SJSA1 (cell line): Measurements from ENCODE around the gene TUBGCP2. TPM values are rescaled to one million over a fixed set of nuclear protein-coding genes. Genes with fewer than 3 reads are reported as not detected.

Experiments
- DNase-seq, 2 experiments: peaks; one replicate each; pipeline ENCODE4 v3.0.0-alpha.2; 2015 to 2020; ENCODE audit warnings: low spot score in 2 of 2, low read depth in 1 of 2
- H3K27ac ChIP-seq: fragments of 250-450 bp; sonication (Bioruptor Pico); 2 replicates; pipeline ENCODE4 v1.5.1; 2020; ENCODE audit warnings: mild to moderate bottlenecking, moderate library complexity
- H3K27me3 ChIP-seq: fragments of 250-450 bp; sonication (Bioruptor Pico); replicated peaks from 2 replicates; pipeline ENCODE4 v1.5.1; 2020; ENCODE audit warnings: mild to moderate bottlenecking, moderate library complexity
- H3K36me3 ChIP-seq: fragments of 250-450 bp; sonication (Bioruptor Pico); 2 replicates; pipeline ENCODE4 v1.5.1; 2020; ENCODE audit warnings: mild to moderate bottlenecking
- H3K4me1 ChIP-seq: fragments of 250-450 bp; sonication (Bioruptor Pico); replicated peaks from 2 replicates; pipeline ENCODE4 v1.6.1; 2021; ENCODE audit warnings: mild to moderate bottlenecking
- H3K4me3 ChIP-seq: fragments of 250-450 bp; sonication (Bioruptor Pico); 2 replicates; pipeline ENCODE4 v1.5.1; 2020; ENCODE audit warnings: mild to moderate bottlenecking
- H3K9me3 ChIP-seq: fragments of 250-450 bp; sonication (Bioruptor Pico); replicated peaks from 2 replicates; pipeline ENCODE4 v1.5.1; 2020; ENCODE audit warnings: mild to moderate bottlenecking
- total RNA-seq: library from RNA; depleted of rRNA; stranded (reverse); fragments of >200 nt; shearing (Covaris generic); gene quantifications from 2 replicates; pipeline ENCODE4 v1.2.3, GENCODE V29; 2014

The TUBGCP2 gene
- total RNA-seq, 1 experiment from 2014 or later, result 74.3 TPM

DNA sequence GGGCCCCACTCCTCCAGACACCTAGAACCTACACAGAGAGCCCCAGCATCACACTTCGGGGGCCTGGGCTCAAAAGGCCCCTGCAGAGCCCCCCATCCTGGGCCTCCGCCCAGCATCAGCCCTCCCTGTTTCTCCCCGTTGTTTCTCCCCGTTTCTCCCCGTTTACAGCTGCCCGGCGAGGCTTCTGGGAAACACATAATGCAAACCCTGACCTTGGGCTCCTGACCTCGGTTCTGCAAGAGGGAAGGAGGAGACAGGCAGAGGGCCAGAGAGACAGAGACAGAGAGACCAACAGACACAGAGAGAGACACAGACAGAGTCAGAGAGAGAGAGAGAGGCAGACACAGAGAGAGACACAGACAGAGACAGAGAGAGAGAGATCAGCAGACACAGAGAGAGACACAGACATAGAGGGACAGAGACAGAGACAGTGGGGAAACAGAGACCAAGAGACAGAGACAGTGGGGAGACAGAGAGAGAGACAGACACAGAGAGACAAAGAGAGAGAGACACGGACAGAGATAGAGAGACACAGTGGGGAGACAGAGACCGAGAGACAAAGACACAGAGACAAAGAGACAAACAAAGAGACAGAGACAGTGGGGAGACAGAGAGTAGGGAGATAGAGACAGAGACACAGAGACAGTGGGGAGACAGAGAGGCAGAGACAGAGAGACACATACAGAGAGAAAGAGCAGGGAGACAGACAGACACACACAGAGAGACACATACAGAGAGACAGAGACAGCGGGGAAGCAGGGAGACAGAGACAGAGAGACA, 58.5 kb downstream of the TUBGCP2 start:
- H3K27me3 ChIP-seq, result peaks cover 37% of the 10 kb centered on the region
- DNase-seq, result no peak
- H3K4me1 ChIP-seq, result no peaks in the 10 kb centered on the region
- H3K4me3 ChIP-seq, result no peak overlapping the region
- H3K36me3 ChIP-seq, result no peaks in the 10 kb centered on the region
- no peaks in the 10 kb centered on the region for H3K9me3 ChIP-seq
- no peak overlapping the region for H3K27ac ChIP-seq

DNA sequence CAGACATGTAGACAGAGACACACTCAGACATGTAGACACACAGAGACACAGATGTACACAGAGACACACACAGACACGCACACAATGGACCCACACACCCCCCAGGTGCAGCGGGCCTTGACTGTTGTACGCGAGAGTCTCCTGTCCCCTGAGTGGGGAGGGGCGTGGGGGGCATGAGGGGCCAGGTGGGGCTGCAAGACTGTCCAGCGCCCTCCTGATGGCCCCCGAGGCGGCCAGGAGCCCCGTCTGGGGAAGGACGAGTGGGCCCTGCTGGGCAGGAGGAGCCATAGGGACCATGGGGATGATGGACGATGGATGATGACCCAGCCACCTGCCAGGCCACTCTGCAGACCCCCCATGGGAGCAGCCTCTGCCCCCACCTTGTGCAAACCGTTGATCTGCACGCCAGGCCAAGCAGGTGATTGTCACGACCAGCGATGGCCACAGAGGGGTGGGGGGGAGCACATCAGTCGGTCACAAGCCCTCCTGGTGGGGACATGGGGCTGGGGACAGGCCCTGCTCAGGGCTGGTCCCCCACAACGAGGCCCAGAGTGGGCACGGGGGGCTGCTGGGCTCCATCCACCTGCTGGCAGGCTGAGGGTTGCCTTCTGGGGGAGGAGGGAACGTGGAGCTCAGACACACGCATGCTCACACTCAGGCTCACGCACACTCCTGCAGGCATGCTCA, 59.4 kb downstream of the TUBGCP2 start:
- Histone ChIP-seq H3K27me3 (peaks cover 37% of the 10 kb centered on the region), H3K9me3 (no peaks in the 10 kb centered on the region), H3K27ac (no peak overlapping the region), H3K4me3 (no peak overlapping the region), H3K36me3 (no peaks in the 10 kb centered on the region), H3K4me1 (no peaks in the 10 kb centered on the region)
- DNase-seq, result no peak

DNA sequence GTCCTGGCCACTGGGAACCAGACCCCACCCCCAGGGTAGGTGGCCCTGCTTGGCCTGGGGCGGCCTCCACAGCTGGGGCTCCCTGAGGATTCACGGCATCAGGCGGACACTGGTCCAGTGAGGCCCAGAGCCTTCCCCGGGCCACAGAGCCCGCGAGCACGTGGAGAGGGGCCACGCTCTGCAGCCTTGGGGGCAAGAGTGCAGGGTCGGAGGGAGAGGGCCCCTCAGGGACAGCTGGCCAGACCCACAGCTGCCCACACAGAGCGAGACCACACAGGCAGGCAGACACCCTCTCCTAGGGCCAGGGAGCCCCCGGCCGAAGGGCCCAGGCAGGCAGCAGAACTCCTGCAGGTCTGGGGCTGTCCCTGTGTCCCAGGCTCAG, 60.3 kb downstream of the TUBGCP2 start:
- DNase-seq, result no peak
- Histone ChIP-seq H3K4me3 (no peak overlapping the region), H3K27ac (no peak overlapping the region), H3K36me3 (no peaks in the 10 kb centered on the region), H3K4me1 (no peaks in the 10 kb centered on the region), H3K9me3 (no peaks in the 10 kb centered on the region), H3K27me3 (peaks cover 37% of the 10 kb centered on the region)

GRCh38 chr10:133247681-133248333, 60.9 kb downstream of the TUBGCP2 start:
- Histone ChIP-seq H3K36me3 (no peaks in the 10 kb centered on the region), H3K9me3 (no peaks in the 10 kb centered on the region), H3K4me3 (no peak overlapping the region), H3K27me3 (peaks cover 31% of the 10 kb centered on the region), H3K4me1 (no peaks in the 10 kb centered on the region), H3K27ac (no peak overlapping the region)
- DNase-seq, result no peak

GRCh38 chr10:133246236-133246626, 62.4 kb downstream of the TUBGCP2 start:
- no peak for DNase-seq
- Histone ChIP-seq H3K4me3 (no peak overlapping the region), H3K27me3 (peaks cover 26% of the 10 kb centered on the region), H3K4me1 (no peaks in the 10 kb centered on the region), H3K36me3 (no peaks in the 10 kb centered on the region), H3K27ac (no peak overlapping the region), H3K9me3 (no peaks in the 10 kb centered on the region)

- Histone ChIP-seq H3K4me3 (no peak overlapping the region), H3K4me1 (no peaks in the 10 kb centered on the region), H3K27me3 (peaks cover 26% of the 10 kb centered on the region), H3K9me3 (no peaks in the 10 kb centered on the region), H3K27ac (no peak overlapping the region), H3K36me3 (no peaks in the 10 kb centered on the region)
- no peak for DNase-seq
Observed at GRCh38 chr10:133245439-133246235, 63.0 kb downstream of the TUBGCP2 start.

GRCh38 chr10:133243593-133243992, 65.1 kb downstream of the TUBGCP2 start:
- no peak for DNase-seq
- Histone ChIP-seq H3K27me3 (peaks cover 24% of the 10 kb centered on the region), H3K4me3 (no peak overlapping the region), H3K4me1 (no peaks in the 10 kb centered on the region), H3K36me3 (no peaks in the 10 kb centered on the region), H3K27ac (no peak overlapping the region), H3K9me3 (no peaks in the 10 kb centered on the region)

GRCh38 chr10:133242611-133243356, 65.9 kb downstream of the TUBGCP2 start:
- DNase-seq, result no peak
- H3K4me3 ChIP-seq, result no peak overlapping the region
- no peaks in the 10 kb centered on the region for H3K36me3 ChIP-seq
- no peak overlapping the region for H3K27ac ChIP-seq
- no peaks in the 10 kb centered on the region for H3K9me3 ChIP-seq
- peaks cover 22% of the 10 kb centered on the region for H3K27me3 ChIP-seq
- H3K4me1 ChIP-seq, result no peaks in the 10 kb centered on the region

- H3K27me3 ChIP-seq, result peaks cover 26% of the 10 kb centered on the region
- no peaks in the 10 kb centered on the region for H3K4me1 ChIP-seq
- no peak overlapping the region for H3K27ac ChIP-seq
- H3K4me3 ChIP-seq, result no peak overlapping the region
- 0 out of 2 replicates have a peak, but pooled peaks cover 2% of the 10 kb centered on the region for H3K9me3 ChIP-seq
- DNase-seq, result no peak
- H3K36me3 ChIP-seq, result no peaks in the 10 kb centered on the region
Observed at GRCh38 chr10:133241501-133242205, 67.0 kb downstream of the TUBGCP2 start.

DNA sequence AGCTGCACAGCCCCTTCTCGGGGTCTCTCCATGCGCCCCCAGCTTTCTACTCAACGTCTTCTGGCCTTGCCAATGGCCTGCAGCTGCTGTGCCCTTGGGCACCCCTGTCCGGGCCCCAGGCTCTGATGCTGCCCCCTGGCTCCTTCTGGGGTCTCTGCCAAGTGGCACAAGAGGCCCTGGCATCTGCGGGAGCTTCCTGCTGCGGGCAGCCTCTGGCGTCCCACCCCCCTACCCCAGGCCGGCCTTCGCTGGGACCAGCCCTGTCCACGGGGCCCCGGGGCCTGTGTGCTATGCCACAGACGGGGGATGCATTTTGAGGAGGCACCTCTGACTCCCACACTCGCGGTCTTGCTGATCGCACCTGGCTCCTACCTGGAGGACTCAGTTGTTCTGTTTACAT, 68.7 kb downstream of the TUBGCP2 start:
- no peak overlapping the region for H3K27ac ChIP-seq
- peaks cover 35% of the 10 kb centered on the region for H3K27me3 ChIP-seq

DNA sequence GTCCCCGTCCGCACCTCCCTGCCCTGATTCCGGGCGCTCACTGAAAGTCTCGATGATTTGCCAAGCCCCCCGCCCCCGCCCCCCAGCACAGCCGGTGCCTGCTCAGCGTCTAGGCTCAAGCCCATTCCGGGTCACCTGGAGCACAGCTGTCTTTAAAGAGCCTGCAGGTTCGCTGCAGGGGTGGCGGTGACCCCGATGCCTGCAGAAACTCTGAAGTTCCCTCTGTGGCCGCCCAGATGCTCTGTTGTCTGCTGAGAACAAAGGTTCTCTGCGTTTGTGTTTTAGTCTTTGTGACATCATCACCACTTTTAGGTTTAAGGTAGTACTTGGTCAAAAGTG, 70.2 kb downstream of the TUBGCP2 start:
- H3K9me3 ChIP-seq, result 0 out of 2 replicates have a peak, but pooled peaks cover 2% of the 10 kb centered on the region
- H3K36me3 ChIP-seq, result no peaks in the 10 kb centered on the region
- H3K27me3 ChIP-seq, result peaks cover 40% of the 10 kb centered on the region
- DNase-seq, result no peak
- H3K4me3 ChIP-seq, result no peak overlapping the region
- no peak overlapping the region for H3K27ac ChIP-seq
- no peaks in the 10 kb centered on the region for H3K4me1 ChIP-seq

More for the DNA sequence above, 68.7 kb downstream of the TUBGCP2 start:
- no peak overlapping the region for H3K4me3 ChIP-seq
- no peaks in the 10 kb centered on the region for H3K36me3 ChIP-seq
- no peaks in the 10 kb centered on the region for H3K4me1 ChIP-seq
- 0 out of 2 replicates have a peak, but pooled peaks cover 2% of the 10 kb centered on the region for H3K9me3 ChIP-seq
- no peak for DNase-seq

DNA sequence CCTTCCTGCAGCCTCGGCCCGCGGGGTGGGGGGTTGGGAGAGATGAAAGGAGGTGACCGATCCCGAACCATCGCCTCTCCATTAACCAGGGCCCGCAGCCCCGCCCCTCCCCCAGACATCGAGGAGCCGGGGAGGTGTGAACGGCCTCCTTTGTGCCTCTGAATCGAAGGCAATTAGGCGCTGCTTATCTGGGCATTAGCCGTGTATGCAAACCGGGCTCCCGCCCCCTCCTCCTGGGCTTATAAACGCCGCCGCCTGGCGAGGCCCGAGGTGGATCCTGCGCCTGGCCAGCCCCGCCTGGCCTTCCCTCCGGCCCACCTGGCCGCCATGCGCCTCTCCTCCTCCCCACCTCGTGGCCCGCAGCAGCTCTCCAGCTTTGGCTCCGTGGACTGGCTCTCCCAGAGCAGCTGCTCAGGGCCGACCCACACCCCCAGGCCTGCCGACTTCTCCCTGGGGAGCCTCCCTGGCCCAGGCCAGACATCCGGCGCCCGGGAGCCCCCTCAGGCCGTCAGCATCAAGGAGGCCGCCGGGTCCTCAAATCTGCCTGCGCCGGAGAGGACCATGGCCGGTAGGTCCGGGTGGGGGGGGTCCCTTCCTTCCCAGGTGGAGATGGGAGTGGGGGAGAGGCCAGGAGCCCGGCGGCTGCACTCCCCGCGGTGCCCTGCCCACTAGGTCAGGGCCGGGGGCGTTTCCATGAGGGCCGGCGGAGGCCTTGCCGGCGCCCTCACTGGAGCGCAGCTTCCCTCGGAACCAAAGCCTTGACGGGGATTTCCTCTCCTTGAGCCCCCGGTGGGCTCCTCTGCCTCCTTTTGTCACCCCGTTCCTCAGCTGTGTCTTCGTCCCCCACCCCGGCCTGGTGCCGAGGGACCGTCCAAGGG, 70.8 kb downstream of the TUBGCP2 start, which contains the start of gene VENTX:
Gene VENTX, plus strand, starts transcription at position 268 of the 878 bp plus-strand sequence. Its CDS starts 60 bp downstream, at position 328.
- Histone ChIP-seq H3K27me3 (peaks cover 43% of the 10 kb centered on the region), H3K36me3 (no peaks in the 10 kb centered on the region), H3K9me3 (0 out of 2 replicates have a peak, but pooled peaks cover 2% of the 10 kb centered on the region), H3K4me3 (no peak within 1 kb of the TSS), H3K27ac (no peak within 1 kb of the TSS), H3K4me1 (no peaks in the 10 kb centered on the region)
- DNase-seq, result no peak
